Mesendoderm (in vitro differentiated cells): ENCODE data around the gene GPR173. TPM values are rescaled to one million over a fixed set of nuclear protein-coding genes. Genes with fewer than 3 reads are reported as not detected.

ENCODE experiments used
- DNase-seq: peaks from one replicate; pipeline ENCODE4 v3.0.0; 2013
- H2AK5ac ChIP-seq: 2 replicates; pipeline ENCODE4 v1.6.1; 2013; ENCODE audit warnings: low read length, inconsistent platforms
- H2BK120ac ChIP-seq: 2 replicates; pipeline ENCODE4 v1.6.1; 2013; ENCODE audit warnings: low read depth, mild to moderate bottlenecking, low read length, moderate library complexity, mixed read lengths
- H2BK15ac ChIP-seq: replicated peaks from 2 replicates; pipeline ENCODE4 v1.6.1; 2013; ENCODE audit warnings: low read depth, mild to moderate bottlenecking, moderate library complexity
- H2BK5ac ChIP-seq: 2 replicates; pipeline ENCODE4 v1.6.1; 2013; ENCODE audit warnings: low read length, inconsistent platforms
- H3K18ac ChIP-seq: 2 replicates; pipeline ENCODE4 v1.6.1; 2013; ENCODE audit warnings: mild to moderate bottlenecking, low read length, mixed read lengths
- H3K23ac ChIP-seq: one replicate; pipeline ENCODE4 v1.6.1; 2013; ENCODE audit warnings: low read length
- H3K27ac ChIP-seq: 2 replicates; pipeline ENCODE4 v1.5.1; 2013; ENCODE audit warnings: low read depth, mild to moderate bottlenecking, inconsistent platforms, low read length, moderate library complexity
- H3K27me3 ChIP-seq: 2 replicates; pipeline ENCODE4 v1.6.1; 2013; ENCODE audit warnings: low read length, control low read depth, mild to moderate bottlenecking, inconsistent platforms; ENCODE audit not compliant: insufficient read depth, poor library complexity
- H3K36me3 ChIP-seq: 2 replicates; pipeline ENCODE4 v1.6.1; 2013; ENCODE audit warnings: low read length, inconsistent platforms; ENCODE audit not compliant: control insufficient read depth, insufficient read depth
- H3K4ac ChIP-seq: one replicate; pipeline ENCODE4 v1.6.1; 2013; ENCODE audit warnings: low read depth, mild to moderate bottlenecking, low read length, moderate library complexity
- H3K4me1 ChIP-seq: 2 replicates; pipeline ENCODE4 v1.6.1; 2013; ENCODE audit warnings: low read depth, low read length, inconsistent platforms; ENCODE audit not compliant: control insufficient read depth
- H3K4me2 ChIP-seq: 2 replicates; pipeline ENCODE4 v1.6.1; 2013; ENCODE audit warnings: low read length
- H3K4me3 ChIP-seq: 2 replicates; pipeline ENCODE4 v1.5.1; 2013; ENCODE audit warnings: mild to moderate bottlenecking, low read length
- H3K56ac ChIP-seq: one replicate; pipeline ENCODE4 v1.6.1; 2013; ENCODE audit warnings: low read length
- H3K79me1 ChIP-seq: 2 replicates; pipeline ENCODE4 v1.6.1; 2013; ENCODE audit warnings: low read length, inconsistent platforms
- H3K79me2 ChIP-seq: 2 replicates; pipeline ENCODE4 v1.6.1; 2013; ENCODE audit warnings: mild to moderate bottlenecking, low read length; ENCODE audit not compliant: control insufficient read depth, insufficient read depth
- H3K9ac ChIP-seq: 2 replicates; pipeline ENCODE4 v1.6.1; 2013; ENCODE audit warnings: low read length, inconsistent platforms
- H4K5ac ChIP-seq: one replicate; pipeline ENCODE4 v1.6.1; 2013; ENCODE audit warnings: low read length
- H4K8ac ChIP-seq: one replicate; pipeline ENCODE4 v1.6.1; 2013; ENCODE audit warnings: low read depth, mild to moderate bottlenecking, control low read depth, low read length, moderate library complexity
- WGBS: extraction: QIAGEN DNeasy Blood & Tissue Kit; methylation state at CpG from one replicate; pipeline ENCODE4 v1.1.7; 2013; ENCODE audit warnings: low lambda C conversion rate, missing lambda C conversion rate; ENCODE audit not compliant: insufficient coverage; ENCODE audit errors: extremely low coverage; 5-methylcytosine and 5-hydroxymethylcytosine counted together
- polyA plus RNA-seq, 2 experiments: library from polyadenylated mRNA; stranded (reverse); fragments of 200-250 nt; gene quantifications; one replicate each; pipeline ENCODE4 v1.2.3, GENCODE V29; 2013

Gene GPR173
- polyA plus RNA-seq (2013, experiment 1 of 2), result 1.4 TPM
- 1.4 TPM for polyA plus RNA-seq (2013, experiment 2 of 2)

- WGBS, result no CpG with 5 or more reads among the region's 38 CpGs
- peak within 1 kb of the TSS; percentile 61 for H3K4ac ChIP-seq
- H3K56ac ChIP-seq, result peak within 1 kb of the TSS; percentile 83
- peaks cover 2% of the 10 kb centered on the region for H3K79me2 ChIP-seq
- H2BK15ac ChIP-seq, result no peak within 1 kb of the TSS
- no peak within 1 kb of the TSS for H3K23ac ChIP-seq
- peak within 1 kb of the TSS; percentile 56 for H3K4me2 ChIP-seq
- no peak within 1 kb of the TSS for H2BK5ac ChIP-seq
- no peak within 1 kb of the TSS for H3K18ac ChIP-seq
- H2BK120ac ChIP-seq, result no peak within 1 kb of the TSS
- H3K4me3 ChIP-seq, result peak within 1 kb of the TSS; percentile 37
- peak; percentile 68 for DNase-seq
- no peak within 1 kb of the TSS for H2AK5ac ChIP-seq
- no peaks in the 10 kb centered on the region for H3K36me3 ChIP-seq
- H3K79me1 ChIP-seq, result no peaks in the 10 kb centered on the region
- H3K27ac ChIP-seq, result no peak within 1 kb of the TSS
- peak within 1 kb of the TSS; percentile 71 for H4K5ac ChIP-seq
- H3K27me3 ChIP-seq, result no peaks in the 10 kb centered on the region
- H4K8ac ChIP-seq, result no peak within 1 kb of the TSS
- H3K4me1 ChIP-seq, result no peaks in the 10 kb centered on the region
- peak within 1 kb of the TSS; percentile 61 for H3K9ac ChIP-seq
Observed at GRCh38 chrX:53048169-53049126, at the start of gene GPR173. TSS of gene GPR173 (plus strand) at chrX:53048789. CDS start at chrX:53076622, 27,833 bp downstream.

GRCh38 chrX:53000447-53001135 lies 48.0 kb upstream of the GPR173 start:
- no peaks in the 10 kb centered on the region for H3K27me3 ChIP-seq
- H2BK5ac ChIP-seq, result no peak overlapping the region
- no CpG with 5 or more reads among the region's 36 CpGs for WGBS
- H3K79me2 ChIP-seq, result no peaks in the 10 kb centered on the region
- no peak overlapping the region for H4K8ac ChIP-seq
- H3K36me3 ChIP-seq, result no peaks in the 10 kb centered on the region
- H2BK15ac ChIP-seq, result no peak overlapping the region
- no peaks in the 10 kb centered on the region for H3K79me1 ChIP-seq
- H2BK120ac ChIP-seq, result no peak overlapping the region
- no peak overlapping the region for H3K23ac ChIP-seq
- no peak overlapping the region for H4K5ac ChIP-seq
- no peaks in the 10 kb centered on the region for H3K4me1 ChIP-seq
- no peak overlapping the region for H2AK5ac ChIP-seq
- H3K27ac ChIP-seq, result no peak overlapping the region
- no peak overlapping the region for H3K4me3 ChIP-seq
- no peak for DNase-seq
- H3K18ac ChIP-seq, result no peak overlapping the region
- no peak overlapping the region for H3K4me2 ChIP-seq
- no peak overlapping the region for H3K9ac ChIP-seq
- no peak overlapping the region for H3K4ac ChIP-seq
- no peak overlapping the region for H3K56ac ChIP-seq

- no peak overlapping the region for H3K18ac ChIP-seq
- no peak overlapping the region for H3K27ac ChIP-seq
- H2BK120ac ChIP-seq, result no peak overlapping the region
- H3K23ac ChIP-seq, result no peak overlapping the region
- no peak overlapping the region for H2AK5ac ChIP-seq
- no peak overlapping the region for H3K4me2 ChIP-seq
- no peak overlapping the region for H3K4me3 ChIP-seq
- H3K4ac ChIP-seq, result no peak overlapping the region
- WGBS, result no CpG with 5 or more reads among the region's 2 CpGs
- H3K56ac ChIP-seq, result no peak overlapping the region
- H3K36me3 ChIP-seq, result no peaks in the 10 kb centered on the region
- no peak overlapping the region for H2BK15ac ChIP-seq
- no peak overlapping the region for H2BK5ac ChIP-seq
- H3K79me1 ChIP-seq, result no peaks in the 10 kb centered on the region
- H3K9ac ChIP-seq, result no peak overlapping the region
- no peaks in the 10 kb centered on the region for H3K4me1 ChIP-seq
- H3K27me3 ChIP-seq, result no peaks in the 10 kb centered on the region
- H4K8ac ChIP-seq, result no peak overlapping the region
- no peak for DNase-seq
- no peak overlapping the region for H4K5ac ChIP-seq
- no peaks in the 10 kb centered on the region for H3K79me2 ChIP-seq
Observed at GRCh38 chrX:53001958-53002357, 46.6 kb upstream of the GPR173 start.

- Histone ChIP-seq H3K56ac (no peak overlapping the region), H3K4ac (no peak overlapping the region), H3K27me3 (no peaks in the 10 kb centered on the region), H2BK15ac (no peak overlapping the region), H3K36me3 (no peaks in the 10 kb centered on the region), H2BK5ac (no peak overlapping the region), H3K4me1 (no peaks in the 10 kb centered on the region), H3K27ac (no peak overlapping the region), H3K79me2 (no peaks in the 10 kb centered on the region), H3K18ac (no peak overlapping the region), H3K79me1 (no peaks in the 10 kb centered on the region), H4K8ac (no peak overlapping the region), H4K5ac (no peak overlapping the region), H3K23ac (no peak overlapping the region), H3K4me2 (no peak overlapping the region), H3K9ac (no peak overlapping the region), H2AK5ac (no peak overlapping the region), H2BK120ac (no peak overlapping the region), H3K4me3 (no peak overlapping the region)
- no peak for DNase-seq
- no CpG with 5 or more reads among the region's 6 CpGs for WGBS
Observed at GRCh38 chrX:53003111-53003510, 45.5 kb upstream of the GPR173 start.

GRCh38 chrX:53004038-53004437 lies 44.6 kb upstream of the GPR173 start:
- H2AK5ac ChIP-seq, result no peak overlapping the region
- H3K18ac ChIP-seq, result no peak overlapping the region
- H3K9ac ChIP-seq, result no peak overlapping the region
- H3K4me3 ChIP-seq, result no peak overlapping the region
- no peak overlapping the region for H4K8ac ChIP-seq
- no peaks in the 10 kb centered on the region for H3K4me1 ChIP-seq
- H3K4ac ChIP-seq, result no peak overlapping the region
- no peaks in the 10 kb centered on the region for H3K79me1 ChIP-seq
- H3K79me2 ChIP-seq, result no peaks in the 10 kb centered on the region
- H2BK15ac ChIP-seq, result no peak overlapping the region
- no peak for DNase-seq
- WGBS, result no CpG with 5 or more reads among the region's 4 CpGs
- no peak overlapping the region for H3K4me2 ChIP-seq
- H3K36me3 ChIP-seq, result no peaks in the 10 kb centered on the region
- no peaks in the 10 kb centered on the region for H3K27me3 ChIP-seq
- H3K23ac ChIP-seq, result no peak overlapping the region
- no peak overlapping the region for H2BK5ac ChIP-seq
- H4K5ac ChIP-seq, result no peak overlapping the region
- H2BK120ac ChIP-seq, result no peak overlapping the region
- no peak overlapping the region for H3K56ac ChIP-seq
- no peak overlapping the region for H3K27ac ChIP-seq
